GM12878 (cell line): ENCODE results near the gene PSME3. TPM values are rescaled to one million over a fixed set of nuclear protein-coding genes. Genes with fewer than 3 reads are reported as not detected.

Source experiments
- ATAC-seq: fragments of 200-7000 bp; cut with Tn5 transposase; 3 replicates; pipeline ENCODE4 v1.9.1; 2020; ENCODE audit warnings: mild to moderate bottlenecking, moderate library complexity
- BruUV-seq: library from RNA; stranded (reverse); fragments of 400-500 nt; replicated peaks from 2 replicates; lab custom pipeline; 2021; lab: Mats Ljungman, UMichigan
- CTCF ChIA-PET: fragments of 300-600 bp; sonication (Branson Sonifier 250); formaldehyde crosslinking; extraction: SDS; loops from one replicate; lab custom pipeline; 2021; ENCODE audit warnings: inconsistent platforms; lab: Yijun Ruan, JAX
- POLR2A ChIA-PET: fragments of 350-600 bp; formaldehyde crosslinking; extraction: SDS; loops from one replicate; lab custom pipeline; 2021; ENCODE audit warnings: inconsistent platforms; lab: Charles Lee
- RAD21 ChIA-PET: fragments of 300-600 bp; sonication (Branson Sonifier 250); formaldehyde crosslinking; loops from one replicate; lab custom pipeline; 2023; ENCODE audit warnings: antibody characterized with exemption; ENCODE audit not compliant: unreplicated experiment; lab: Charles Lee
- SMC1A ChIA-PET: fragments of 300-600 bp; sonication (Branson Sonifier 250); formaldehyde crosslinking; loops from one replicate; lab custom pipeline; 2023; ENCODE audit not compliant: unreplicated experiment, uncharacterized antibody; lab: Charles Lee
- DNase-seq: peaks from one replicate; pipeline ENCODE4 v3.0.0-alpha.2; 2011; ENCODE audit warnings: low read depth, low spot score
- FAIRE-seq: peaks from 3 replicates; lab custom pipeline; 2011; peaks lifted over from hg19 to GRCh38; lab: Jason Lieb, UNC
- H2AFZ ChIP-seq: 2 replicates; pipeline ENCODE4 v1.6.0; 2011; ENCODE audit warnings: low read depth, low read length, control low read depth; ENCODE audit not compliant: control insufficient read depth
- H3K27ac ChIP-seq: 2 replicates; pipeline ENCODE4 v1.5.1; 2011; ENCODE audit warnings: control low read depth; ENCODE audit not compliant: control insufficient read depth, insufficient read depth
- H3K27me3 ChIP-seq, 2 experiments: replicated peaks in 1 of 2; 2 replicates each; pipeline versions ENCODE4 v1.6.0 to v1.6.1; 2011; ENCODE audit warnings: low read length in 1 of 2; ENCODE audit not compliant: control insufficient read depth in 2 of 2, insufficient read depth in 2 of 2
- H3K36me3 ChIP-seq, 2 experiments: 2 replicates each; pipeline ENCODE4 v1.5.1; 2011; ENCODE audit warnings: low read length in 1 of 2; ENCODE audit not compliant: control insufficient read depth in 2 of 2, insufficient read depth in 2 of 2
- H3K4me1 ChIP-seq: 2 replicates; pipeline ENCODE4 v1.6.1; 2011; ENCODE audit warnings: mild to moderate bottlenecking, low read length, moderate library complexity, mixed read lengths; ENCODE audit not compliant: control insufficient read depth, insufficient read depth
- H3K4me2 ChIP-seq: 2 replicates; pipeline ENCODE4 v1.6.0; 2011; ENCODE audit warnings: control low read depth; ENCODE audit not compliant: control insufficient read depth, insufficient read depth
- H3K4me3 ChIP-seq: fragments of 200-600 bp; sonication (generic); 2 replicates; pipeline ENCODE4 v1.5.1; 2016
- H3K79me2 ChIP-seq: 2 replicates; pipeline ENCODE4 v1.6.0; 2011; ENCODE audit warnings: low read length; ENCODE audit not compliant: control insufficient read depth, insufficient read depth
- H3K9ac ChIP-seq: 2 replicates; pipeline ENCODE4 v1.8.0; 2011; ENCODE audit warnings: low read length, control low read depth, mixed read lengths; ENCODE audit not compliant: control insufficient read depth, insufficient read depth
- H3K9me3 ChIP-seq: replicated peaks from 3 replicates; pipeline ENCODE4 v1.5.1; 2011; ENCODE audit warnings: mild to moderate bottlenecking, low read length; ENCODE audit not compliant: control insufficient read depth, insufficient read depth
- H4K20me1 ChIP-seq: 2 replicates; pipeline ENCODE4 v1.6.0; 2011; ENCODE audit not compliant: control insufficient read depth, insufficient read depth
- BCL11A ChIP-seq: IDR thresholded peaks from 2 replicates; pipeline ENCODE4 v1.6.1; 2011; ENCODE audit warnings: low read depth, low read length
- KDM1A ChIP-seq: fragments of 200-600 bp; sonication (generic); IDR thresholded peaks from 2 replicates; pipeline ENCODE4 v1.6.1; 2016; ENCODE audit warnings: borderline replicate concordance
- LARP7 ChIP-seq: fragments of 450-650 bp; IDR thresholded peaks from 2 replicates; pipeline ENCODE4 v1.6.1; 2017; ENCODE audit warnings: mild to moderate bottlenecking
- MLLT1 ChIP-seq: fragments of 450-650 bp; IDR thresholded peaks from 2 replicates; pipeline ENCODE4 v1.6.1; 2016; ENCODE audit warnings: mild to moderate bottlenecking
- NFYB ChIP-seq: IDR thresholded peaks from 2 replicates; pipeline ENCODE4 v1.6.1; 2011; ENCODE audit warnings: low read depth, mild to moderate bottlenecking, low read length, improper control_type of control experiment, moderate library complexity; ENCODE audit not compliant: insufficient read depth
- NRF1 ChIP-seq: conservative IDR thresholded peaks from 2 replicates; pipeline ENCODE4 v1.6.1; 2011; ENCODE audit warnings: mild to moderate bottlenecking, low read depth, low read length, improper control_type of control experiment
- SMAD5 ChIP-seq: IDR thresholded peaks from 2 replicates; pipeline ENCODE4 v1.6.1; 2016; ENCODE audit warnings: antibody characterized with exemption, low read depth
- SMC3 ChIP-seq: IDR thresholded peaks from 2 replicates; pipeline ENCODE4 v1.6.1; 2011; ENCODE audit warnings: low read length, improper control_type of control experiment, borderline replicate concordance
- SRF ChIP-seq, 2 experiments: IDR thresholded peaks; 2 replicates each; pipeline ENCODE4 v1.6.1; 2011; ENCODE audit warnings: low read depth in 2 of 2, low read length in 2 of 2, mild to moderate bottlenecking in 1 of 2, moderate library complexity in 1 of 2
- WGBS: methylation state at CpG from one replicate; pipeline ENCODE4 v1.1.6; 2016; ENCODE audit warnings: low lambda C conversion rate; ENCODE audit not compliant: insufficient replicate concordance, insufficient coverage; ENCODE audit errors: missing lambda C conversion rate; 5-methylcytosine and 5-hydroxymethylcytosine counted together
- in situ Hi-C: fragments of 300-500 bp; cut with MboI; formaldehyde crosslinking; loops from 9 replicates; pipeline ENCODE4 v1.14.3; 2018; ENCODE audit warnings: mixed read lengths
- intact Hi-C: fragments of 100-400 bp; cut with micrococcal nuclease; formaldehyde crosslinking; loops from one replicate; pipeline ENCODE4 v1.14.2; 2022; ENCODE audit not compliant: unreplicated experiment
- polyA plus RNA-seq, 11 experiments: library from polyadenylated mRNA; depleted of rRNA in 4 of 11; unstranded in 6 of 11; stranded (reverse) in 5 of 11; fragments of >200 nt; fragmentation: Nextera tagmentation in 4 of 11; fragmentation: Illumina TruSeq in 1 of 11; extraction: Ambion mirVana in 4 of 11; extraction: Trizol in 1 of 11; gene quantifications; 1 replicate in 1 of 11; 2 replicates in 10 of 11; pipeline versions ENCODE4 v1.2.1 to v1.2.3, GENCODE V29; 2011 to 2016; ENCODE audit warnings: inconsistent platforms in 2 of 11, missing spikeins in 2 of 11, low read depth in 1 of 11
- total RNA-seq, 4 experiments: library from RNA; depleted of rRNA in 3 of 4; stranded (reverse); fragments of >200 nt in 3 of 4; fragmentation: Illumina TruSeq in 1 of 4; extraction: Trizol in 1 of 4; gene quantifications; 2 replicates each; pipeline versions ENCODE4 v1.2.1 to v1.2.3, GENCODE V29; 2013 to 2021

PSME3 gene
- total and polyA plus RNA-seq, 10 of the 15 experiments (the other 5 are each of a cell fraction or from before 2014, with no cell fraction given): 26.9 to 330 (median 137) TPM

- Histone ChIP-seq H3K4me1 (no peaks in the 10 kb centered on the region), H3K9me3 (no peaks in the 10 kb centered on the region; the same call in 2 of the 3 replicates), H4K20me1 (no peaks in the 10 kb centered on the region; the same call in 1 of the 2 replicates), H3K79me2 (no peaks in the 10 kb centered on the region), H3K27me3 (peaks cover 7 to 21% of the 10 kb centered on the region in 2 experiments), H3K36me3 (peaks cover 0 to 5% of the 10 kb centered on the region in 2 experiments; a peak in 2 of 4 replicates), H3K4me2 (no peak overlapping the region), H3K4me3 (no peak overlapping the region), H3K9ac (no peak overlapping the region), H3K27ac (no peak overlapping the region), H2AFZ (no peak overlapping the region)
- ChIA-PET CTCF (no interaction called here), POLR2A (interaction anchor here (0.5 kb wide), 1 partner anchor 349 kb away, joined by 3 read pairs; no protein-coding TSS in a partner anchor), SMC1A (no interaction called here), RAD21 (no interaction called here)
- FAIRE-seq (no peak), DNase-seq (no peak), ATAC-seq (no peak)
- WGBS: 46% methylated on average over 21 of the region's 22 CpGs
- in situ Hi-C loops: no loop called here
- TF ChIP-seq NFYB: no peak
- no peak for TF ChIP-seq SRF (IDR thresholded peaks at IDR 0.05; ENCODE audit: low read depth in 2 of 2, low read length in 2 of 2)
- TF ChIP-seq SMC3: no peak
- no peak for TF ChIP-seq KDM1A
- no peak for TF ChIP-seq SMAD5
- TF ChIP-seq BCL11A: no peak
- TF ChIP-seq LARP7: no peak
- no peak for TF ChIP-seq NRF1
- no peak for TF ChIP-seq MLLT1
- intact Hi-C loops: no loop called here
- BruUV-seq: no TSS peak
These were observed 49.4 kb upstream of the PSME3 start for GRCh38 chr17:42783791-42784138.
